GM23338 (cell line): ENCODE data around the gene FES.

Source experiments
- EZH2phosphoT487 ChIP-seq: fragments of 200-600 bp; sonication (generic); IDR thresholded peaks from one replicate; pipeline ENCODE4 v1.8.1; 2018; ENCODE audit warnings: antibody characterized with exemption; ENCODE audit not compliant: unreplicated experiment
- POLR2AphosphoS5 ChIP-seq: IDR thresholded peaks from 2 replicates; pipeline ENCODE4 v1.6.1; 2016; ENCODE audit warnings: antibody characterized with exemption, low read depth
- TF ChIP-seq, protein P1 (sequence below), 2 experiments: fragments of 200-600 bp in 1 of 2; sonication (generic) in 1 of 2; conservative IDR thresholded peaks; 2 replicates each; pipeline versions ENCODE4 v1.5.1 to v1.6.1; 2016 to 2017; ENCODE audit warnings: antibody characterized with exemption in 2 of 2, low read depth in 2 of 2, mild to moderate bottlenecking in 2 of 2, moderate library complexity in 1 of 2

DNA sequence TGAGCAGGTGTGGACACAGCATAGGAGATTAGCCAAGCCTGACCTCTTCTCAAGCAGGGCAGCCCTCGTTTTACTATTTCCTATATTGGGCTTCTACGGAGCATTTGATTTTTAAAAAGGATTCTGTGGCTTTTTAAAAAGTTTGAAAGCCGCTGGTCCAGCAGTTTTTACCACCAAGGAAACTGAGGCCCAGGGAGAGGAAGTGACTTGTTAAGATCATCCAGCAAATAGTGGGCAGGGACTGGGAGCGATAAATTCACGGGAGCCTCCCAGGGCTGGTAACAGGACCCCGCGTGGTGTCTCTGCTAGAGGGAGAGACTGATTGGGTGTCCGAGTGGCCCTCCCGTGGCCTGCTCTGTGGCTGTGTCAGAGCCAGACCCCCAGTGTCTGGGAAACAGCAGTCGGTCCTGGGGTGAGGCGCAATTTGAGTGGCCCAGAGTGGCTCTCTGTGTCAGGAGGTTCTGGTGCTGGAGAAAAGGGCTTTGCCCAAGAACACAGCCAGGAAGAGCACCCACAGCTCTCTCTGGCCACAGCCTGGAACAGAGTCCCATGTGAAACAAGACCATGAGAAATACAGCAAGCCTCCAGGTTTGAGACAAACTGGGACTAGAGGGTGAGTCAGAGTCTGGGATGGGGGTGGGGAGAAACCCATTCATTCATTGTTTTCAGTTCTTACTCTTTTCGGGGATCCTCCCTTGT is 11.7 kb upstream of the FES start:
- TF ChIP-seq, protein P1, sequence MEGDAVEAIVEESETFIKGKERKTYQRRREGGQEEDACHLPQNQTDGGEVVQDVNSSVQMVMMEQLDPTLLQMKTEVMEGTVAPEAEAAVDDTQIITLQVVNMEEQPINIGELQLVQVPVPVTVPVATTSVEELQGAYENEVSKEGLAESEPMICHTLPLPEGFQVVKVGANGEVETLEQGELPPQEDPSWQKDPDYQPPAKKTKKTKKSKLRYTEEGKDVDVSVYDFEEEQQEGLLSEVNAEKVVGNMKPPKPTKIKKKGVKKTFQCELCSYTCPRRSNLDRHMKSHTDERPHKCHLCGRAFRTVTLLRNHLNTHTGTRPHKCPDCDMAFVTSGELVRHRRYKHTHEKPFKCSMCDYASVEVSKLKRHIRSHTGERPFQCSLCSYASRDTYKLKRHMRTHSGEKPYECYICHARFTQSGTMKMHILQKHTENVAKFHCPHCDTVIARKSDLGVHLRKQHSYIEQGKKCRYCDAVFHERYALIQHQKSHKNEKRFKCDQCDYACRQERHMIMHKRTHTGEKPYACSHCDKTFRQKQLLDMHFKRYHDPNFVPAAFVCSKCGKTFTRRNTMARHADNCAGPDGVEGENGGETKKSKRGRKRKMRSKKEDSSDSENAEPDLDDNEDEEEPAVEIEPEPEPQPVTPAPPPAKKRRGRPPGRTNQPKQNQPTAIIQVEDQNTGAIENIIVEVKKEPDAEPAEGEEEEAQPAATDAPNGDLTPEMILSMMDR (conservative IDR thresholded peaks at IDR 0.05; ENCODE audit: low read depth in 2 of 2), result no peak
- TF ChIP-seq POLR2AphosphoS5 (no peak), EZH2phosphoT487 (no peak)
